Stimulated activated naive B cell treated with anti-CD40 and anti-IgM and Interleukin-4, amounts not matched to agents 10 μg/mL and 1 μg/mL and 100 μg/mL, for 72 hours (primary cell): Measurements from ENCODE around the gene BMP5.

Experiments
- ATAC-seq, 2 donors: fragments of 150-1000 bp; cut with Tn5 transposase; replicated peaks; 2 replicates each; pipeline ENCODE4 v1.10.0; 2021; ENCODE audit warnings: moderate library complexity in 1 of 2
- DNase-seq: peaks from one replicate; pipeline ENCODE4 v3.0.0; 2021
- H3K27ac Mint-ChIP-seq: one replicate; pipeline ENCODE4 v1.8.0; 2022; ENCODE audit warnings: mild to moderate bottlenecking, mixed read lengths
- H3K27me3 Mint-ChIP-seq, 2 donors: one replicate each; pipeline ENCODE4 v1.8.0; 2022; ENCODE audit warnings: mixed read lengths in 2 of 2
- H3K36me3 Mint-ChIP-seq, 2 donors: one replicate each; pipeline ENCODE4 v1.8.0; 2022; ENCODE audit warnings: mixed read lengths in 2 of 2, mild to moderate bottlenecking in 1 of 2
- H3K4me1 Mint-ChIP-seq, 2 donors: one replicate each; pipeline ENCODE4 v1.8.0; 2022; ENCODE audit warnings: mixed read lengths in 2 of 2, mild to moderate bottlenecking in 1 of 2
- H3K4me3 Mint-ChIP-seq, 2 donors: one replicate each; pipeline ENCODE4 v1.8.0; 2022; ENCODE audit warnings: mild to moderate bottlenecking in 2 of 2, mixed read lengths in 2 of 2, moderate library complexity in 1 of 2
- H3K9me3 Mint-ChIP-seq, 2 donors: one replicate each; pipeline ENCODE4 v1.8.0; 2022; ENCODE audit warnings: mixed read lengths in 2 of 2, mild to moderate bottlenecking in 1 of 2

The BMP5 gene

GRCh38 chr6:55892749-55893357, 17.5 kb upstream of the BMP5 start:
- Mint-ChIP-seq H3K4me3 (no peak overlapping the region), H3K4me1 (no peaks in the 10 kb centered on the region), H3K27ac (no peak overlapping the region), H3K27me3 (no peaks in the 10 kb centered on the region), H3K36me3 (no peaks in the 10 kb centered on the region), H3K9me3 (peaks cover 0 to 4% of the 10 kb centered on the region in 2 donors)
- no peak for DNase-seq
- peak in 1 of 2 donors; percentile 14 for ATAC-seq

- Mint-ChIP-seq H3K4me1 (no peaks in the 10 kb centered on the region), H3K27ac (no peak overlapping the region), H3K27me3 (no peaks in the 10 kb centered on the region), H3K36me3 (no peaks in the 10 kb centered on the region), H3K9me3 (peaks cover 0 to 2% of the 10 kb centered on the region in 2 donors), H3K4me3 (no peak overlapping the region)
- DNase-seq (no peak), ATAC-seq (no peak)
Measured at GRCh38 chr6:55888917-55889316, 13.5 kb upstream of the BMP5 start.

GRCh38 chr6:55886185-55886836, 10.9 kb upstream of the BMP5 start:
- Mint-ChIP-seq H3K27ac (no peak overlapping the region), H3K27me3 (no peaks in the 10 kb centered on the region), H3K4me1 (no peaks in the 10 kb centered on the region), H3K36me3 (no peaks in the 10 kb centered on the region), H3K9me3 (peaks cover 0 to 2% of the 10 kb centered on the region in 2 donors), H3K4me3 (no peak overlapping the region)
- DNase-seq (no peak), ATAC-seq (no peak)

DNA sequence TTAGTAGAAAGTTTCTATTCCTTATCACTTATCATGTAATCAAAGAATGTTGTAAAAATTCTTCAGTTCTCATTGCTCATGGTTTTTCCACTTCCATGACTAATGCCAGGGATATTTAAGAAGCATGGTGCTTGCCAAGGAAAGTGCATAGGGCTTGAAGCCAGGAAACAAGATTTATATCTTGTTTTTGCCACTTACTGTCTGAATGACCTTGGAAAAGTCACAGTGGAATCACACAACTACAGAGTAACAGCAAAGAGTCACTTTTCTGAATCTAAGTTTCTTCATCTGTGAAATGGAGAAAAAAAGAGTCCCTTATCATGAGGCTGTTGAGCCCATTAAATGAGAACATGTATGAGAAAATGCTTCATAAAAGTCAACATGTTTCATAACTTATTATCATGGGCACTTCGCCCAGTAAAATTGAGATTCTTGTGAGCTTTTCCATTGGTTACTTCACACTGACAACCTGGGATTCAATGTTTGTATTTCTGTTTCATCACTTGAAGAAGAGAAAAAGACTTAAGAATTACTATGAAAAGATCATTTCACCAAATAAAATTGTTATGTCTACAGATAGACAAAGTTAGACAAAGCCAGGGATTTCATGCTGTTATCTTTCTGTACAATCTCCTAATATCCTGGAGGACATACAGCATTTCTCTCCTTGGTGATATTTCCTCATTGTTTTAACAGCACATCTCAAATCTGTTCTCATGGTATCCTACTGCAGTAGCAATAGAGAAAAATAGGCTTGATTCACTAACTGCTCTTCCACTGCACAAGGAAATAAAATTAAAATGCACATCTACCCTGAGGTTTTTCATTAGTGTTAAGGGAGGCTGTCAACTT, 7.6 kb upstream of the BMP5 start:
- Mint-ChIP-seq H3K9me3 (no peaks in the 10 kb centered on the region), H3K27ac (no peak overlapping the region)
- ATAC-seq: no peak

GRCh38 chr6:55877283-55877682, 1.9 kb upstream of the BMP5 start:
- ATAC-seq: no peak
- H3K36me3 Mint-ChIP-seq: no peaks in the 10 kb centered on the region
- no peak for DNase-seq

More for the DNA sequence above, 7.6 kb upstream of the BMP5 start:
- Mint-ChIP-seq H3K27me3 (no peaks in the 10 kb centered on the region), H3K36me3 (no peaks in the 10 kb centered on the region), H3K4me1 (no peaks in the 10 kb centered on the region), H3K4me3 (no peak overlapping the region)
- no peak for DNase-seq

DNA sequence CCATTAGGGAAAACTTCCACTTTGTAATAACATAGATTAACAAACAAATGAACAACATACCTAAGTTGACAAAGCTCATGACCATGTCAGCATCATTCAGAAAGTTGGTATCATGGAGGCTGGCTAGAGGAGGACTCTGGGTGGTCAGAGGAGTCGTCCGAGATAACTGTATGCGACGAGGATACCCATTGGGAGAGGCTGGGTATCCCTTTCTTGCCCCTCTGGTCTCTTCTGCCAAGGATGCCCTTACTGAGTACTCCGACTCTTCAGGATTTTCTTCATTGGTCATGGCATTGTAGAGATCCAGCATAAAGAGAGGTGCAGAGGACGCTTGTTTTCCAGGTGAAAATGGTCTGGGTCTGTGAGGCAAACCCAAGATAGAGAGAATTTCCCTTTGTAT, 1.1 kb downstream of the BMP5 start:
- H3K27ac Mint-ChIP-seq: no peak overlapping the region
- ATAC-seq (no peak), DNase-seq (no peak)
- peaks cover 0 to 4% of the 10 kb centered on the region in 2 donors for H3K9me3 Mint-ChIP-seq
- no peak overlapping the region for H3K4me3 Mint-ChIP-seq
- H3K4me1 Mint-ChIP-seq: no peaks in the 10 kb centered on the region
- H3K27me3 Mint-ChIP-seq: no peaks in the 10 kb centered on the region
- H3K36me3 Mint-ChIP-seq: no peaks in the 10 kb centered on the region

More at GRCh38 chr6:55877283-55877682, 1.9 kb upstream of the BMP5 start:
- H3K27ac Mint-ChIP-seq: no peak overlapping the region
- no peak overlapping the region for H3K4me3 Mint-ChIP-seq
- H3K4me1 Mint-ChIP-seq: no peaks in the 10 kb centered on the region
- no peaks in the 10 kb centered on the region for H3K9me3 Mint-ChIP-seq
- no peaks in the 10 kb centered on the region for H3K27me3 Mint-ChIP-seq

DNA sequence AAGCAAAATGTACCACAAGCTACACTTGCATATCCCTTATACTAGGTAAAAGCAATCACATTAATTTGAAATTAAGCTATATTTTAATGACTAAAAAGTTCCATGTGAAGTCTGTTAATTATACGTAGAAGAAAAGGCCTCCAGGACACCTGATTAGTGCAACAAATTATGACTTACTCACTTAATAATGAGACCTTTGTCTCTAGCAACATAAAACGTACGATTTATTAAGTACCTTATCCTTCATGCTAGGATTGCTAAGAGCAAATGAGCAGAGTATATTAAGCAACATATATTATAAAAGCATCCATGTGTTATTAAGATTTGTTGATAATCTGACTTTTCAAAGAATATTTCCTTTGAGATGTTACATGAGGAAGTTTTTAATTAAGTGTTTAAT, 2.5 kb downstream of the BMP5 start:
- DNase-seq (no peak), ATAC-seq (no peak)
- Mint-ChIP-seq H3K27me3 (no peaks in the 10 kb centered on the region), H3K4me1 (no peaks in the 10 kb centered on the region), H3K27ac (no peak overlapping the region), H3K4me3 (no peak overlapping the region), H3K9me3 (peaks cover 0 to 4% of the 10 kb centered on the region in 2 donors), H3K36me3 (no peaks in the 10 kb centered on the region)

GRCh38 chr6:55870181-55870813, 5.1 kb downstream of the BMP5 start:
- no peak for DNase-seq
- no peaks in the 10 kb centered on the region for H3K4me1 Mint-ChIP-seq
- H3K27me3 Mint-ChIP-seq: no peaks in the 10 kb centered on the region
- no peak overlapping the region for H3K4me3 Mint-ChIP-seq
- H3K9me3 Mint-ChIP-seq: peaks cover 0 to 5% of the 10 kb centered on the region in 2 donors
- H3K27ac Mint-ChIP-seq: no peak overlapping the region
- ATAC-seq: no peak
- H3K36me3 Mint-ChIP-seq: no peaks in the 10 kb centered on the region

DNA sequence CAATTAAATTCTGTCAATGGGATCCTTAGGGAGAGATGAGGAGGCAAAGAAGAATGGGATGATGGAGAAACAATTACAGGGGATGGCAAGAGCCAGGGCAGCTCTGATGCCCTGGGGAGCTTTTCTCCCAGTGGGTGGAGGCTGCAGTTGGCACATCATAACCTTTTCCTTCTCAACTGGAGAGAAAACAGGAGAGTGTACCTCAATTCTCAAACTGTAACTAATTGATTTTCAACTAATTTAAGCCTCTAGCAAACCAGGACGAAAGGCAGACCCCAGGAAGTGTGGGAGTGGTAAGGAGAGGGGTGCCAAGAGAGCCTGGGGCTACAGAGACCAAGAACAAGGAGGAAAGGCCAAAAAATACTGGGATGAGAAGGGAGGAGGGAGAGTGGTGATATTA, 5.7 kb downstream of the BMP5 start:
- DNase-seq: no peak
- Mint-ChIP-seq H3K27me3 (no peaks in the 10 kb centered on the region), H3K9me3 (peaks cover 0 to 5% of the 10 kb centered on the region in 2 donors), H3K4me1 (no peaks in the 10 kb centered on the region), H3K36me3 (no peaks in the 10 kb centered on the region), H3K27ac (no peak overlapping the region), H3K4me3 (no peak overlapping the region)
- ATAC-seq: no peak

DNA sequence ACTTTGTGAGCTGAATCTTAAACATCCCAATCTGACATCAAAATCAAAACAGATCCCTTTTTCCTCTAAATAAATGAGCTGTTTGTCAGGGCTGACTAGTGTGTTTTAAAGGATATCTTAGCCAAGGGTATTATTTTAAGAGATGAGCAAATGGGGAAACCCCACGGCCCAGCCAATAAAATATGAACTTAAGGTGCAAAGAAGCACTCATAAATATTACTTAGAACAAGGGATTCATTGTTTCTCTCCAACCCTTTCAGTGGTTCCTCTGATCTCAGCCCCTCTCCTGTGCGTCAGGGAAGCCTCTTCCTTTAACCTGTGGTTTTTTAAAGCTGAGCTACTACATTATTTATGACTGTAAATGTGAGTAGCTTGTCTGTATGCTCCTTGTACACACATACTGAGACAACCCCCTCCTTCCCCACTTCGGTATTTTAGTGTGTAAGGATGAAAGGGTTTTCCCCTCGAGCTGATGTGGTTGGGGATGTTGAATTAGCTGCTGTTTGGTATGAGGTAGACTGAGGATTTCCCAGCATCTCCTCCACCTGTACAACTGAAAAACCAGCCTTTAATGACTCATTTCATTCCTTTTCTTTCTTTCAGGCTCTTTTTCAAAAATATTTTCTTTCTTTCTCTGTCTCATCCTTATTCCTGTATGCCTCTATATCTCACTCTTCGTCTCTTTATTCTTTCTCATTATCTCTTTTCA, 6.5 kb downstream of the BMP5 start:
- Mint-ChIP-seq H3K4me1 (no peaks in the 10 kb centered on the region), H3K36me3 (no peaks in the 10 kb centered on the region), H3K4me3 (no peak overlapping the region), H3K27me3 (no peaks in the 10 kb centered on the region), H3K9me3 (peaks cover 0 to 5% of the 10 kb centered on the region in 2 donors), H3K27ac (no peak overlapping the region)
- DNase-seq (peak; percentile 24), ATAC-seq (peak; percentile 87 to 97)

- Mint-ChIP-seq H3K27me3 (no peaks in the 10 kb centered on the region), H3K4me1 (no peaks in the 10 kb centered on the region), H3K27ac (no peak overlapping the region), H3K4me3 (no peak overlapping the region), H3K9me3 (peaks cover 0 to 5% of the 10 kb centered on the region in 2 donors), H3K36me3 (no peaks in the 10 kb centered on the region)
- ATAC-seq (no peak), DNase-seq (no peak)
Measured at GRCh38 chr6:55868176-55868575, 7.2 kb downstream of the BMP5 start.

DNA sequence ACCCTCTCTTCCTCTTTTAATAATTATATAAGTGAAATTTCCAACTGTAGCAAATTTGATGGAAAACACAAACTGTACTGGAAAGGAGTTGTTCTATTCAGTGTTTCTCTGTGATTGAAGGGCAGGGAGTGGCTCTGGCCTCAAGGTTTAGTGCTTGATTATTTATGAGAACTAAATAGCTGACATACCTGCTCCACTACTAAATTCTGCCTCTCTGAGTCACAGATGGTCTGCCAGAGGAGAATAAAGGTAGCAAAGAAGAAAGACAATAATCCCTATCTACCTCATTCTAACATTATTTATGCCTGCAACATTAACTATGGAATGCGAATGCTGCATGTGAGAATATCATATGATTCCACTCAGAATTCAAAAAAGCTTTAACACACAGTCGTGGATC, 9.3 kb downstream of the BMP5 start:
- no peaks in the 10 kb centered on the region for H3K27me3 Mint-ChIP-seq
- no peak overlapping the region for H3K4me3 Mint-ChIP-seq
- ATAC-seq (no peak), DNase-seq (no peak)
- peaks cover 0 to 7% of the 10 kb centered on the region in 2 donors for H3K9me3 Mint-ChIP-seq
- H3K4me1 Mint-ChIP-seq: no peaks in the 10 kb centered on the region
- no peak overlapping the region for H3K27ac Mint-ChIP-seq
- no peaks in the 10 kb centered on the region for H3K36me3 Mint-ChIP-seq

DNA sequence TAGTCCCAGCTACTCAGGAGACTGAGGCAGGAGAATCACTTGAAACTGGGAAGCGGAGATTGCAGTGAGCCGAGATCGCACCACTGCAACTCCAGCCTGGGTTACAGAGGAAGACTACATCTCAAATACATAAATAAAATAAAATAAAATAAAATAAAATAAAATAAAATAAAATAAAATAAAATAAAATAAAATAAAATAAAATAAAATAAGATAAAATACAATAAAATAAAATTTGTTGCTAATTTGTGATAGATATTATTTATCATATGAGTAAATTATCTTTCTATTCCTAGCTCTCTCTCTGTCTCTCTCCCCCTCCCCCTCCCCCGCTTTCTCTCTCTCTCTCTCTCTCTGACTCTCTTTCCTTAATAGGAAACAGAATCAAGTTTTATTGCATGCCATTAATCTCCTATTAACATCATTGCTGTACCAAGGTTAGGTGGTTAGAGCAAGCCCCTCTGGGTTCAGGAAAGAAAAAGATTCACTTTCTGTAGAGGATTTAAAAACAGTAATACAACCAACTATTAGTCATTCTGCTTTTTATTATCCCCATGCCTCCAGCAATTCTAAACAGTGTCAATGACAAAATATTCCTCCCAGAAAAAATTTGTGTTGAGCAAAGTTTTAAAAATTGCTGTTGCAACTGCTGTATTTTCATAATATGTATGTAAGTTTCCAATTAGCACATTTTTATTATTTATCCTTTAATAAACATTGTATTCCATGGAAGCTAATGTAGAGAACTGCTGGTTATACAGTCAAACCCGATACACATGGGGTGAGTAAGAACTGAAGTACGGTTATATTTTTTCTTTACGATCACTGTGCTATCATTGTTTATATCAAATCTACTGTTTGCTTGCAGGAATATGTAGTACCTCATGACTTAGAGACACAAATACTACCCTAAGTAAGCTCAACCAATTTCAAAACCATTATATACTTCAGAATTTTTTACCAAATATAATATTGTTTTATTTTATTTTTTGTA, 22.1 kb downstream of the BMP5 start:
- Mint-ChIP-seq H3K36me3 (no peaks in the 10 kb centered on the region), H3K4me3 (no peak overlapping the region), H3K9me3 (no peaks in the 10 kb centered on the region), H3K27ac (no peak overlapping the region), H3K27me3 (no peaks in the 10 kb centered on the region), H3K4me1 (no peaks in the 10 kb centered on the region)
- DNase-seq (no peak), ATAC-seq (no peak)
